ENCODE data around the gene HGF.

Gene HGF

DNA sequence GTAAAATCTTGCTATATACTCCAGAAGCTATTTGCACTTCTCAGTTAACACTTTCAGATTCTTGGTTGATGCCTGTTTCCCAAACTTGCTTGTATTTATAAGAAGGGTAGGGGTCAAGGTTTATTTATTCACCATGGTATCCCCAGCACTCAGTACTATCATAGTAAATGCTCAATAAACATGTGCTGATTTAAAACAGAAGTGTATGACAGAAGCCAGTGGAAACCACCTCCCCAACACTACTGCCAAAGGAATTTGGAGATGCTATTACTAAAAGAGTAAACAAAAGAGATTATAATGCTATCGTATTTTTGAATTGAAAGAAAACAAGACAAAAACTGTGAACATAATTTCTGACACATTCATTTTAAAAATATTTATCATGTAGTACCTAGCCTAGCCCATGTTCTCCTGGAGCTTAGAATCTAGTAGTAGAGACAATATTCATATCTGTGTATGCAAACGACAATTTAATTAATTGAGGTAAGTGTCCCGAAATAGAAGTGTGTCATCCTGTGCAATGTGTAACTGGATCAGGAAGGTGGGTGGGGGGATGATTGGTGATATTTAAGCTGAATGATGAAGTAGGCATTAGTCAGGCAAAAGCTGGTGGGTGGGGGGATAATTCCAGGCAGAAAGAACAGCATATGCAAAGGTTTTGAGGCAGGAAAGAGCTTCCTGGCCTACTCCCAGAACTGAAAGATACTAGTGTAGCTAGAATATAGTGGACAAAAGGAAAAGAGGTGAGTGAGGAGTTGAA lies 77.5 kb downstream of the HGF start:
- DNase-seq (ENCODE audit: low read depth), result no peak
- H3K4me3 ChIP-seq (ENCODE audit: low read depth, low read length), result no peak overlapping the region
- TF ChIP-seq, protein P1, sequence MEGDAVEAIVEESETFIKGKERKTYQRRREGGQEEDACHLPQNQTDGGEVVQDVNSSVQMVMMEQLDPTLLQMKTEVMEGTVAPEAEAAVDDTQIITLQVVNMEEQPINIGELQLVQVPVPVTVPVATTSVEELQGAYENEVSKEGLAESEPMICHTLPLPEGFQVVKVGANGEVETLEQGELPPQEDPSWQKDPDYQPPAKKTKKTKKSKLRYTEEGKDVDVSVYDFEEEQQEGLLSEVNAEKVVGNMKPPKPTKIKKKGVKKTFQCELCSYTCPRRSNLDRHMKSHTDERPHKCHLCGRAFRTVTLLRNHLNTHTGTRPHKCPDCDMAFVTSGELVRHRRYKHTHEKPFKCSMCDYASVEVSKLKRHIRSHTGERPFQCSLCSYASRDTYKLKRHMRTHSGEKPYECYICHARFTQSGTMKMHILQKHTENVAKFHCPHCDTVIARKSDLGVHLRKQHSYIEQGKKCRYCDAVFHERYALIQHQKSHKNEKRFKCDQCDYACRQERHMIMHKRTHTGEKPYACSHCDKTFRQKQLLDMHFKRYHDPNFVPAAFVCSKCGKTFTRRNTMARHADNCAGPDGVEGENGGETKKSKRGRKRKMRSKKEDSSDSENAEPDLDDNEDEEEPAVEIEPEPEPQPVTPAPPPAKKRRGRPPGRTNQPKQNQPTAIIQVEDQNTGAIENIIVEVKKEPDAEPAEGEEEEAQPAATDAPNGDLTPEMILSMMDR (IDR thresholded peaks at IDR 0.05; ENCODE audit: control insufficient read depth, extremely low read depth, insufficient read depth), result no peak

GRCh38 chr7:81691199-81691821 lies 78.5 kb downstream of the HGF start:
- no peak overlapping the region for H3K4me3 ChIP-seq (ENCODE audit: low read depth, low read length)
- no peak for DNase-seq (ENCODE audit: low read depth)

GRCh38 chr7:81690688-81691087 lies 79.2 kb downstream of the HGF start:
- TF ChIP-seq, protein P1 (IDR thresholded peaks at IDR 0.05; ENCODE audit: control insufficient read depth, extremely low read depth, insufficient read depth), result no peak
- no peak for DNase-seq (ENCODE audit: low read depth)
- H3K4me3 ChIP-seq (ENCODE audit: low read depth, low read length), result no peak overlapping the region

More at GRCh38 chr7:81691199-81691821, 78.5 kb downstream of the HGF start:
- TF ChIP-seq, protein P1 (IDR thresholded peaks at IDR 0.05; ENCODE audit: control insufficient read depth, extremely low read depth, insufficient read depth), result no peak

DNA sequence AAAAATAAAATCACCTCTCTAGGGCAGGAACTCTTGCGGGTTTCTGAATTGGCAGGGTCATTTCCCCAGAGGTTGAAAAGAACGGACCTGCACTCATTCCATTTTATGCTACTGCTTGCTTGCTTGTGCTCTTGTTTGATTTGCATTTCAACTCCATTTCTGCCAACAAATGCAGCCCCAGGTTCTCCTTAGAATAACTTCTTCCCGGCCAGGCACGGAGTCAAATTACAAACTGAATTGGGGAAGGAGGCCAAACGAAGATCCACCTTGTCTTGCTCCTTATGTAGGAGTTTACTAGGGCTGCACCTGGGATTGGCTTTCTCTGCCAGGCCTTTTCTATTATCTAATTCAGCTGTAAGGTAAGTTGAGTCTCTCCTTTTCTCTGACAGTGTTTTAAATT lies 79.6 kb downstream of the HGF start:
- TF ChIP-seq, protein P1 (IDR thresholded peaks at IDR 0.05; ENCODE audit: control insufficient read depth, extremely low read depth, insufficient read depth), result no peak
- H3K4me3 ChIP-seq (ENCODE audit: low read depth, low read length), result no peak overlapping the region
- DNase-seq (ENCODE audit: low read depth), result peak; percentile 54

GRCh38 chr7:81688622-81689411 lies 81.0 kb downstream of the HGF start:
- TF ChIP-seq, protein P1 (IDR thresholded peaks at IDR 0.05; ENCODE audit: control insufficient read depth, extremely low read depth, insufficient read depth), result no peak
- no peak overlapping the region for H3K4me3 ChIP-seq (ENCODE audit: low read depth, low read length)
- DNase-seq (ENCODE audit: low read depth), result no peak

DNA sequence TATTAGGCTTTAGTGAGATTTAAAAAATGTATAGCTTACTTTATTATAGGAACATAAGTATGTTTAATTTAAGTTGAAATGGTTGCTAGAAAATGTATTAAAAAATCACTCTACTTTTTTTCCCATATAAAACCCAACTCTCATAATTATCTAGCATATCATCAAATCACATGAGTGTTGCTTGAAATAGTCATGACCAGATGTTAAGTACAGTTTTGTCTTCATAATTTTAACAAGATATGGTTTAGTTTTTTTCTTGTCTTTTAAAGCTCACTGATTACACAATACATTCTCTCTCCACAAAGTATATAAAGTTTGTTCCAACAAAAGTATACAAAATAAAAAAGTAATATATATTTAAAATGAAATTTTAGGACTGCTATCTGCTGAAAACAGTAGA lies 82.8 kb downstream of the HGF start:
- TF ChIP-seq, protein P1 (IDR thresholded peaks at IDR 0.05; ENCODE audit: control insufficient read depth, extremely low read depth, insufficient read depth), result no peak
- no peak overlapping the region for H3K4me3 ChIP-seq (ENCODE audit: low read depth, low read length)
- no peak for DNase-seq (ENCODE audit: low read depth)
